ENCODE data around the gene LY6G6D. TPM values are rescaled to one million over a fixed set of nuclear protein-coding genes. Genes with fewer than 3 reads are reported as not detected.
A peak's percentile ranks its signal among the peaks of the same experiment; 100 is the strongest.

Gene LY6G6D
- total and polyA plus RNA-seq, 11 donors: 0.75 TPM; not detected in 10

GRCh38 chr6:31680226-31681134, 34.7 kb upstream of the LY6G6D start, which contains the start of gene LY6G5C:
Gene LY6G5C (minus strand): TSS chr6:31681067. CDS start chr6:31680373, 694 bp downstream.
- WGBS, 4 donors: 11 to 14% (median 13%) methylated on average over 17 of the region's 17 CpGs
- peaks cover 0 to 14% (median 6%) of the 10 kb centered on the region in 9 donors for H3K36me3 ChIP-seq
- peak; percentile 75 to 92 (median 88) for ATAC-seq
- no peaks in the 10 kb centered on the region for H3K9me3 ChIP-seq
- peak within 1 kb of the TSS in 11 of 12 donors; percentile 9 to 83 (median 63) for H3K27ac ChIP-seq
- intact Hi-C loops (cut with DNase I): loop anchor here (1.0 to 10.0 kb wide), 15 partner anchors 47 to 274 kb away; partner anchors contain the start of genes DDAH2 (in 3 of the 10), NELFE (in 3 of the 10), SKIC2 (in 3 of the 10) and SAPCD1 (in 2 of the 10)
- TF ChIP-seq CTCF (IDR thresholded peaks at IDR 0.05) (peak; percentile 54 to 85 (median 78)), POLR2A (IDR thresholded peaks at IDR 0.05) (no peak)
- H3K27me3 ChIP-seq: no peaks in the 10 kb centered on the region
- H3K4me3 ChIP-seq: peak within 1 kb of the TSS; percentile 28 to 74 (median 58)
- H3K4me1 ChIP-seq: peaks cover 0 to 26% (median 14%) of the 10 kb centered on the region in 12 donors
- DNase-seq: peak; percentile 82 to 90 (median 85)

- Histone ChIP-seq H3K4me1 (peaks cover 0 to 26% (median 14%) of the 10 kb centered on the region in 12 donors), H3K4me3 (peak overlapping the region; percentile 28 to 74 (median 58)), H3K27ac (peak overlapping the region in 11 of 12 donors; percentile 9 to 83 (median 63)), H3K36me3 (peaks cover 0 to 21% (median 12%) of the 10 kb centered on the region in 9 donors), H3K27me3 (no peaks in the 10 kb centered on the region), H3K9me3 (no peaks in the 10 kb centered on the region)
- peak; percentile 44 to 79 (median 54) for DNase-seq
- TF ChIP-seq POLR2A (IDR thresholded peaks at IDR 0.05) (no peak), CTCF (IDR thresholded peaks at IDR 0.05) (peak in 3 of 12 donors; percentile 7 to 37 (median 13))
- intact Hi-C loops (cut with DNase I): loop anchor here (1.0 to 10.0 kb wide), 14 partner anchors 46 to 274 kb away; partner anchors contain the start of genes DDAH2 (in 3 of the 10), NELFE (in 3 of the 10), SKIC2 (in 3 of the 10) and SAPCD1 (in 2 of the 10)
- peak; percentile 49 to 81 (median 66) for ATAC-seq
- 1 to 3% (median 2%) methylated on average over 29 to 40 of the region's 40 CpGs for WGBS, 4 donors
Observed at GRCh38 chr6:31681135-31681671, 33.9 kb upstream of the LY6G6D start.

GRCh38 chr6:31683591-31683990, 31.6 kb upstream of the LY6G6D start:
- Histone ChIP-seq H3K4me3 (peak overlapping the region in 1 of 12 donors; percentile 45), H3K27ac (no peak overlapping the region)
- 80 to 85% (median 80%) methylated on average over 13 of the region's 13 CpGs for WGBS, 4 donors

More at GRCh38 chr6:31683591-31683990, 31.6 kb upstream of the LY6G6D start:
- Histone ChIP-seq H3K4me1 (peaks cover 0 to 26% (median 14%) of the 10 kb centered on the region in 12 donors), H3K27me3 (no peaks in the 10 kb centered on the region), H3K9me3 (no peaks in the 10 kb centered on the region), H3K36me3 (peaks cover 0 to 45% (median 35%) of the 10 kb centered on the region in 9 donors)
- TF ChIP-seq POLR2A (IDR thresholded peaks at IDR 0.05) (no peak), CTCF (IDR thresholded peaks at IDR 0.05) (no peak)
- intact Hi-C loops (cut with DNase I): loop anchor here (5.0 to 10.0 kb wide), 9 partner anchors 44 to 271 kb away; partner anchors contain the start of genes DDAH2 (in 3 of the 10), NELFE (in 3 of the 10), SKIC2 (in 3 of the 10) and SAPCD1 (in 2 of the 10)
- ATAC-seq: no peak
- DNase-seq: no peak
